HepG2 (cell line): ENCODE measurements around the gene SLC2A13. TPM values are rescaled to one million over a fixed set of nuclear protein-coding genes. Genes with fewer than 3 reads are reported as not detected.

Experiments used
- BRD4 ChIP-seq: sonication (generic); formaldehyde crosslinking; IDR thresholded peaks from 2 replicates; pipeline ENCODE4 v1.4.0; 2020; ENCODE audit warnings: missing genetic modification reagents
- HDAC2 ChIP-seq: sonication (generic); formaldehyde crosslinking; IDR thresholded peaks from 2 replicates; pipeline ENCODE4 v1.4.0; 2020; ENCODE audit warnings: missing genetic modification reagents
- MATR3 ChIP-seq: sonication (generic); formaldehyde crosslinking; IDR thresholded peaks from 2 replicates; pipeline ENCODE4 v1.4.0; 2020; ENCODE audit warnings: missing genetic modification reagents
- NFYB ChIP-seq: sonication (generic); formaldehyde crosslinking; IDR thresholded peaks from 2 replicates; pipeline ENCODE4 v1.4.0; 2020; ENCODE audit warnings: missing genetic modification reagents
- RAD51 ChIP-seq: fragments of 450-650 bp; IDR thresholded peaks from 2 replicates; pipeline ENCODE4 v1.6.1; 2016; ENCODE audit warnings: borderline replicate concordance
- TEAD2 ChIP-seq: sonication (generic); formaldehyde crosslinking; IDR thresholded peaks from 2 replicates; pipeline ENCODE4 v1.9.0; 2021; ENCODE audit warnings: missing genetic modification reagents
- YEATS2 ChIP-seq: sonication (generic); formaldehyde crosslinking; IDR thresholded peaks from 2 replicates; pipeline ENCODE4 v1.4.0; 2020; ENCODE audit warnings: missing genetic modification reagents, borderline replicate concordance
- ZBTB7A ChIP-seq: sonication (generic); formaldehyde crosslinking; IDR thresholded peaks from 2 replicates; pipeline ENCODE4 v1.8.0; 2022; ENCODE audit warnings: mild to moderate bottlenecking, missing genetic modification reagents
- ZNF383 ChIP-seq: sonication (generic); formaldehyde crosslinking; IDR thresholded peaks from 2 replicates; pipeline ENCODE4 v1.4.0; 2020; ENCODE audit warnings: missing genetic modification reagents, mild to moderate bottlenecking, borderline replicate concordance
- polyA plus RNA-seq, 8 experiments: library from polyadenylated mRNA; depleted of rRNA in 3 of 8; stranded (reverse) in 7 of 8; unstranded in 1 of 8; fragments of >200 nt; fragmentation: Illumina TruSeq in 4 of 8; extraction: Trizol in 4 of 8; gene quantifications; 2 replicates each; pipeline versions ENCODE4 v1.2.1 to v1.2.3, GENCODE V29; 2011 to 2016; ENCODE audit warnings: low read depth in 4 of 8, missing spikeins in 1 of 8, mixed read lengths in 1 of 8; ENCODE audit not compliant: insufficient read depth in 1 of 8
- total RNA-seq, 5 experiments: library from RNA; depleted of rRNA; stranded (reverse); fragments of >200 nt; fragmentation: Illumina TruSeq; extraction: Trizol; gene quantifications; 2 replicates each; pipeline ENCODE4 v1.2.3, GENCODE V29; 2016; ENCODE audit warnings: low read depth in 1 of 5
- TF ChIP-seq, protein P1 (sequence below): sonication (generic); formaldehyde crosslinking; conservative IDR thresholded peaks from 2 replicates; pipeline ENCODE4 v1.4.0; 2020; ENCODE audit warnings: missing genetic modification reagents
- TF ChIP-seq, protein P2 (sequence below): sonication (generic); formaldehyde crosslinking; IDR thresholded peaks from 2 replicates; pipeline ENCODE4 v1.8.1; 2022; ENCODE audit warnings: mild to moderate bottlenecking, missing genetic modification reagents

SLC2A13 gene
- total and polyA plus RNA-seq, 2 of the 13 experiments (the other 11 are each of a cell fraction or from before 2014, with no cell fraction given) = 5.5 to 6.0 TPM

DNA sequence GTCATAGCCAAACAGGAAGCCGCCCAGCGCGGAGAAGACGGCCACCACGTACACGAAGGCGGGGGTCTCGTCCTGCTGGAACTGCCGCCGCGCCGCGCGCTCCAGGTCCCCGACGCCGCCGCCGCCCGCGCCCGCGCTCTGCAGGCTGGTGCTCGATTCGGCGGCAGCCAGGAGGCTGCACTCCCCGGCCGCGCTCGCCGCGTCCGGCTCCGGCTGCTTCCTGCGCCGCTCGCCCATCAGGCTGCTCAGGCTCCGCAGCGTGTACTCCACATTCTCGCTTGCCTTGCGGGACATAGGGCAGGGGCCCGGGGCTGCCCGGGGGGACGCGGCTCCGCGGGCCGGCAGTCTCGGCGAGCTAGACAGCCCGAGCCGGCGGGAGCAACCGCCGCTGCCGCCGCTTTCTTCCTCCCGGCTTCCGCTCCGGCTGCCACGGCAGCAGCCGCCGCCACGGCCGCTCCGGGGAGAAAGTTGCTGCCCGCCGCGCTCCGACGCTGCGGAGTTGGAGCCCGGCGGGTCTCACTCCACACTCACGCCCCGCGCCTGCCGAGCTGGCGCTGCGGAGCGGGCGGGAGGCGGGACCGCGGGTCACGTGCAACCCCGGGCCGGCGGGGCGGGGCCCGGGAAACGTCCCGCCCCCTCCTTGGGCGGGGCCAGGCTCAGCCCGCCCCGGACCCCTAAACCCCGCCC, at the start of gene SLC2A13 (continued):
- TF ChIP-seq, protein P1, sequence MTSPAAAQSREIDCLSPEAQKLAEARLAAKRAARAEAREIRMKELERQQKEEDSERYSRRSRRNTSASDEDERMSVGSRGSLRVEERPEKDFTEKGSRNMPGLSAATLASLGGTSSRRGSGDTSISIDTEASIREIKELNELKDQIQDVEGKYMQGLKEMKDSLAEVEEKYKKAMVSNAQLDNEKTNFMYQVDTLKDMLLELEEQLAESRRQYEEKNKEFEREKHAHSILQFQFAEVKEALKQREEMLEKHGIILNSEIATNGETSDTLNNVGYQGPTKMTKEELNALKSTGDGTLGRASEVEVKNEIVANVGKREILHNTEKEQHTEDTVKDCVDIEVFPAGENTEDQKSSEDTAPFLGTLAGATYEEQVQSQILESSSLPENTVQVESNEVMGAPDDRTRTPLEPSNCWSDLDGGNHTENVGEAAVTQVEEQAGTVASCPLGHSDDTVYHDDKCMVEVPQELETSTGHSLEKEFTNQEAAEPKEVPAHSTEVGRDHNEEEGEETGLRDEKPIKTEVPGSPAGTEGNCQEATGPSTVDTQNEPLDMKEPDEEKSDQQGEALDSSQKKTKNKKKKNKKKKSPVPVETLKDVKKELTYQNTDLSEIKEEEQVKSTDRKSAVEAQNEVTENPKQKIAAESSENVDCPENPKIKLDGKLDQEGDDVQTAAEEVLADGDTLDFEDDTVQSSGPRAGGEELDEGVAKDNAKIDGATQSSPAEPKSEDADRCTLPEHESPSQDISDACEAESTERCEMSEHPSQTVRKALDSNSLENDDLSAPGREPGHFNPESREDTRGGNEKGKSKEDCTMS (CRISPR knock-in tag) = no peak
- no peak for TF ChIP-seq BRD4
- TF ChIP-seq HDAC2 = no peak
- TF ChIP-seq TEAD2 (CRISPR knock-in tag) = 0 out of 2 replicates have a peak, but pooled peaks have one; percentile 23
- TF ChIP-seq NFYB = no peak
- no peak for TF ChIP-seq YEATS2 (CRISPR knock-in tag)
- TF ChIP-seq, protein P2, sequence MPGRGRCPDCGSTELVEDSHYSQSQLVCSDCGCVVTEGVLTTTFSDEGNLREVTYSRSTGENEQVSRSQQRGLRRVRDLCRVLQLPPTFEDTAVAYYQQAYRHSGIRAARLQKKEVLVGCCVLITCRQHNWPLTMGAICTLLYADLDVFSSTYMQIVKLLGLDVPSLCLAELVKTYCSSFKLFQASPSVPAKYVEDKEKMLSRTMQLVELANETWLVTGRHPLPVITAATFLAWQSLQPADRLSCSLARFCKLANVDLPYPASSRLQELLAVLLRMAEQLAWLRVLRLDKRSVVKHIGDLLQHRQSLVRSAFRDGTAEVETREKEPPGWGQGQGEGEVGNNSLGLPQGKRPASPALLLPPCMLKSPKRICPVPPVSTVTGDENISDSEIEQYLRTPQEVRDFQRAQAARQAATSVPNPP (CRISPR knock-in tag) = no peak
- TF ChIP-seq ZNF383 (CRISPR knock-in tag) = no peak
- TF ChIP-seq ZBTB7A = no peak
- TF ChIP-seq RAD51 = no peak
- no peak for TF ChIP-seq MATR3 (CRISPR knock-in tag)
